Stromal cell of bone marrow (primary cell): ENCODE measurements around the gene POLR1F.
"Not testable (repeated sequence)": the region's sequence is repeated elsewhere in the genome, so short reads cannot be mapped to it uniquely, and the experiment has no call there.

ENCODE experiments used
- DNase-seq: peaks from one replicate; pipeline ENCODE4 v3.0.0-alpha.2; 2012; ENCODE audit warnings: low read depth

POLR1F gene

GRCh38 chr7:19708397-19709248, at the start of gene POLR1F:
Gene POLR1F (minus strand): TSS chr7:19709037. CDS start chr7:19709016, 21 bp downstream.
- DNase-seq, result peak; percentile 92

- DNase-seq, result peak; percentile 14
Measured at GRCh38 chr7:19754521-19755116, 45.8 kb upstream of the POLR1F start.

DNA sequence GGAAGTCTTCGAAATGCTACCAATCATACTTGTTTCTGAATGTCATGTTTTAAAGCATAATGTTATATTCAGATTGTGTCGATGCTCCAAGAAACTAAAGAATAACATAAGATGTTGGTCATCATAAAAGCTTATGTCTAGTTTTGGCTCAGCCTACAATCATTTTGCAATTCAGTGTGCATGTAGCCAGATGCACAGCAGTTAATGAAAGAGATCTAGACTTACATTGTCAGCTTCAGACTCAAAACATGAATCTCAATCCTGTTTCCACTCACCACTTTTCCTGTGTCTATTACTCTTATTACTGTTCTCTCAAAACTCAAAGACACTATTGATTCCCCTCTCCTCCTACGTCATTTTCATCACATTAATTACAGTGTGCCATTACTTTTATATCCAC, 43.2 kb upstream of the POLR1F start:
- no peak for DNase-seq

DNA sequence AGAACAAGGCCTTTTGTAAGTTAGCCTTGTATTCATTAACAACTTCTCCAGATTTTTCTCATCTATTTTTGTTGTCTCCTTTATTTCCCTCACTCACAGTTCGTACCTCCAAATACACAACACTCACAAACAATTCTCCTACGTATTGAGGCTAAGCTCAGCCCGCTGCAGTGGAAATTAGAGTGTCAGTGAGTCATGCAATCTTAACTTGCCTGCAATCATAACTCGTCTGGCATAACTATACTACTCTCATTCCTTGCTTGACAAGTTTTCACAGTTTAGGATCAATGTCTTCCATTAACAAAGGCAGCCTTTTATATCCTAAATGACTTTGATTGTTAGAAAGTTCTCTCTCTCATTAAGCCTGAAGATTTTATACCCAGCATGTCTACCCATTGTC, 40.8 kb upstream of the POLR1F start:
- DNase-seq, result no peak

DNA sequence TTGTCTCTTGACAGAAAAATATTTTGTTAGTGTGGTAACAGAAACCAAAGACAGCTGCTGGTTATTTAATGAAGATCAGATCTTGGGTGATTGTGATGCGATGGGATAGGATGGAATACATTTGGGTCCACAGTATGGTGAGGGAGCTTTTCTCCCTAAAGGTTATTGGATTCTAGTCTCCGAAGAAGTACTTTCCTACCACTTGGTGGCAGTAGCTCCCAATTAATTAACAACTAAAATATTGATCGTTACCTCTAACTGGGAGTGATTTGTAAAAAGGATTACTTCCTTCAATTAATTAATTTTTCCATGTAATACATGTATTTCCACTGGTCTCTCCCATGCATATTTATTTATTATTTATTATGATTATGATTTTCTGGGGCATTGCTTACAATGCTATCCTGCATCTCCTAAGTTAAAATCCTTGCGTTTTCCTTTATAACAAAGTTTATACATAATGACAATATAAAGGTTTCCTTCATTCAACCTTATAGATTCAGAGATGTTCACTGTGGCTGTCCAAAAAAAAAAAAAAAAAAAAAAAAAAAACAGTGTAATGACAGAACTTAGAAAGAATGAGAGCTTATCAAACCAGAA, 39.0 kb upstream of the POLR1F start:
- peak; percentile 26 for DNase-seq

DNA sequence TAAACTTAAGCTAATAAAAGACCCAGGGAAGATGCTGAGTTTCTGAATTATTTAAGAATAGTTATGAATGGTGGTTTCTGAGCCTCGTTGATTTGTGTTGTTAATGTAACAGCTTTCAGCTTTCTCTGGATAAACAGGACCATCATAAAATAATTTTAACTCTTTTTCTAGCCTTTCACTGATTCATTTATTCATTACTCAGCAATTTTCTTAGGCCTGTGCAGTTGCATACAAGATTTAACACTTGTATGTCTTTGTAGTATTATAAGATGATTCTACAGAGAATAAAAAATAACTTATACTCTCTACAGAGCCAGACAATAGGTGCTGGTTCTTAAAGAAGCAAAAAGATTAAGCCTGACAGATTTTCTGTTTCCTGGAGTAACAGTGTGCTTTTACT, 35.2 kb upstream of the POLR1F start:
- no peak for DNase-seq

DNA sequence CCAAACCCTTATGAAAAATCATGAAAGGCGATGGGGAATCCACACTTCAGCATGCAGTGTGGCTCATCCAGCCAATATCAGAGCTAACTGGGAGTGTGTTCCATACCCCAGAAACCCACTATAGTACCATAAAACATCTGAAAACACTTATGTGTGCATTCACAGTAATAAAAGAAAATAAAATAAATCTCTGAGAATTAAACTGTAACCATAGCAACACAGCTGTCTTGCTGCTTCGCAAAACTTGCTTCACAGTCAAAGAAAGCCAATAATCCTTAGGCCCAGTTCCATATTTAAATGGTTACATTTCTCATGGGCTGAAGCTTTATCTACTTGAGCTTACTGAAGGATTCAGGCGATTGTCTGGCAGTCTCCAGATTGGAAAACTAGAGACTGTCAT, 19.9 kb upstream of the POLR1F start:
- no peak for DNase-seq

GRCh38 chr7:19725770-19726169, 16.9 kb upstream of the POLR1F start:
- DNase-seq, result no peak

- no peak for DNase-seq
Measured at GRCh38 chr7:19715499-19715898, 6.7 kb upstream of the POLR1F start.

GRCh38 chr7:19713676-19714075, 4.8 kb upstream of the POLR1F start:
- DNase-seq, result peak; percentile 29

DNA sequence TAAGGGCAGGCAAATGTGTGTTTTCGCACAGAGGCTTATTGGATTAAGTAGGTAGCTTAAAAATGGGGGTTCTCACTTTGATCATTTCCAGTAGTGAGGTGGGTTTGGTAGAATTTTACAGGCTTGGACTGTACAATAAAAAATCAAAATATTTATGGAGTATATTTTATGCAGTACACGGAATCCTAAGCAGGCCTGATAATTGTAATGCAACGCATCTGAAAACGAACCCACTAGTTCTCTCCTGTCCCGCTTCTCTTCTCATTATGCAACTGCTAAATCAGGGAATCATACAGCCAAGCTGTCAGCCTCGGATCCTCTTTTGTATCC, 377 bp upstream of the POLR1F start:
- DNase-seq, result no peak

DNA sequence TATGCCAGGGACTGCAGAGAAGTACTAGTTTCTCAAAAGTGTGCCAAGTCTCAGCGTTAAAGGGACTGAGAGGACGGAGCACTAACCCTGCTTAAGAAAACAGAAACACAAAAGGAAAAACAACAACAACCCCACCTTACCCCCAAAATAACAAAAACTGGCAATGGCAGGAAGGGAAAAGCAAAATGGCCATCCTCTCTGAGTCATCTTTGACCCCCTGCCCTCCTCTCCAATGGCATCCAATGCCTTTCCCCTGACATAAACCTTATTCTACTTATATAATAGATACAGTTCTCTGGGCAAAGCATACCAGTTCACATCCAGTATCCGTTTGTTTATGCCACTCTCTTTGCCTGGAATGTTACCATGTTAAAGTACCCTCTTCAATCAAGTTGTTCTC, 1.6 kb downstream of the POLR1F start:
- no peak for DNase-seq

DNA sequence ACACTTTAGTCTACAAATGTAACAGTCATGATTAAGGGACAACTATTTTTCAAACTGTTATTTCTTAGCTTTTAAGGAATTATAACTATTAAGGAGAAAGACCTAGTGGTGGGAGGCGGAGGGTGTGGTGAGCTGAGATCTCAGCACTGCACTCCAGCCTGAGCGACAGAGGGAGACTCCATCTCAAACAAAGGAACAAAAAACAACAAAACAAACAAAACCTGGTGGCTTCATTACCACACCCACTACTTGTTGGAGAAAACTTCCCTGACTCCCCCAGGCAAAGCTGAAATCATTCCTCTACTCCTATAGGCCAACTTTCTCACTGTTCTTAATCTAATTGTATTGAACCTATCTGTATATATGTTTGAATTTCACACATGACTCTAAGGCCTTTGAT, 3.2 kb downstream of the POLR1F start:
- DNase-seq, result no peak

DNA sequence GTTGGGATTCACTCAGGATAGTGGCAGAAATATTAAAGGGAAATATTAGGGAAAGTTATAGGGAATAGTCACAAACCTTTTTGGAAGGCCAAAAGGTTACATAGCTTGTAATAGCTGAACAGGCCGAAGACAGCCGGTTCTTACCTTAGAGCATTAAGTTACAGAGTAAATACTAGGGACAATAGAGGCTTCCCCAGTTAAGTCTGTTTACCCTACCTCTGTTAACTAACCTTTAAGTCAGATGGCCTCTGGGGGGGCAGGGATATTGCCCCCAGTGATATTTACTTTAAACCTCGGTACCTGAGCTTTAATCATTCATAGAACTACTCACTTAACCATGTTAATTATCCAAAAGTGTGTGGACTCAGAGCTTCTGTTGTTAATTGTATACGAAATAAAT, 7.4 kb downstream of the POLR1F start:
- no peak for DNase-seq

DNA sequence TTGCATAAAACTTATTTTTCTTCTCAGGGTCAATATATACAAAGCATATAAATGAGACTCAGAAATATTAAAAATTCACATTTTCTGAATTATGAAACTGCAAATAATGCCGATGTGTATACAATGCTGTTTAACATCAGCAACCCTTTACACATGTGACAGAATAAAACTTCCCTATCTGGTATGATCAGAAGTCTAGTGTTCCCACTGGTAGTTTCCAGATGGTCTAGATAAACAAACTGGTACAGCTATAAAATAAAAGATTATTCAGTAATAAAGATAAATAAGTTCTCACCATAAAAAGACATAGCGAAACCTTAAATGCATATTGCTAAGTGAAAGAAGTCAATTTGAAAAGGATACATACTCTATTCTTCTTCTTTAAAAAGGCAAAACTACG, 7.9 kb downstream of the POLR1F start:
- DNase-seq, result no peak

DNA sequence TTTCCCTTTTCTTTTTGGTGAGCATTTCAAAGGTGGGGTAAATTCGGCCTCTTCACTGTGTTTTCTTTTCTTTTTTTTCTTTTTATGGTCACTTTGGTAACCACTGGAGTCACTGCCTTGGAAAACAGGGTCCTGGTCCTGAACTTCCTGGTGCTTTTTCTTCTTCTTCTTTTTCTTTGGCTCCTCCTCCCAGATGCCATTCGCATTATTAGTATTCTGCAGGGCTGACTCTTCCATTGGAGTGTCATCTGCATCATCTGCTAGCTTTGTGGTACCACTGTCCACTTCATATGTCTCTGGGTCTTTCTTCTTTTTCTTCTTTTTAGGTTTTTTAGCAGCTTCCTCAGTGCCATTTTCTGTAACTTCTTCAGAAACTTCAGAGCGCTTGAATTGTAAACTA, 10.5 kb downstream of the POLR1F start:
- DNase-seq, result no peak

DNA sequence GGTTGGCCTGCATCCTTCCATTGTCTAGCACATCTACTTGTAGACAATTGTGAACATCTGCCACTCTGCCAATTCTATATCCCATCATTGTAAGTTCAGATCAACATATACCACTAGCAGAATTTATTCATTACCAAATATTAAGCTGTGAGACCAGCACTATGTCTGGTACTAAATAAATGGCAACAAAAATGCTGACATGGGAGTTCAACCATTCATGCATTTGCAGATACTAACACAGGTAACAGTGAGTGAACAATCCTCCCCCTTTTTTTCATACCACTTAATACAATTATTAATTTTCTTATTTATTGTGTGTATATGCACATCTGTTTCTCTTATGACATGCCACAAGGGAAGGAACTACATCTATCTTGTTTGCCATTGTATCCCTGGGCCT, 11.9 kb downstream of the POLR1F start:
- no peak for DNase-seq

DNA sequence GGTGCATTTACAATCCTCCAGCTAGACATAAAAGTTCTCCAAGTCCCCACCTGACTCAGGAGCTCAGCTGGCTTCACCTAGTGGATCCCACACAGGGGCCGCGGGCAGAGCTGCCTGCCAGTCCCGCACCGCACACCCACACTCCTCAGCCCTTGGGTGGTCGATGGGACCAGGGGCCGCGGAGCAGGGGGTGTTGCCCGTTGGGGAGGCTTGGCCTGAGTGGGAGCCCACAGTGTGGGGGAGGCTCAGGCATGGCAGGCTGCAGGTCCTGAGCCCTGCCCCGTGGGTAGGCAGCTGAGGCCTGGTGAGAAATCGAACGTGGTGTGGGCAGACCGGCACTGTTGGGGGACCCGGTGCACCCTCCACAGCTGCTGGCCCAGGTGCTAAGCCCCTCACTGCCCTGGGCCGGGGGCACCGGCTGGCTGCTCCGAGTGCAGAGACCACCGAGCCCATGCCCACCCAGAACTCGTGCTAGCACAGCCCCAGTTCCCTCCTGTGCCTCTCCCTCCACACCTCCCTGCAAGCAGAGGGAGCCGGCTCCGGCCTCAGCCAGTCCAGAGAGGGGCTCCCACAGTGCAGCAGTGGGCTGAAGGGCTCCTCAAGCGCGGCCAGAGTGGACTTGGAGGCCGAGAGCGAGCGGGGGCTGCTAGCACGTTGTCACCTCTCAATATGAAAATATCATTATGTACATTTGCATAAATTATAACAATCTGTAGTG, 16.6 kb downstream of the POLR1F start:
- DNase-seq, result no peak

DNA sequence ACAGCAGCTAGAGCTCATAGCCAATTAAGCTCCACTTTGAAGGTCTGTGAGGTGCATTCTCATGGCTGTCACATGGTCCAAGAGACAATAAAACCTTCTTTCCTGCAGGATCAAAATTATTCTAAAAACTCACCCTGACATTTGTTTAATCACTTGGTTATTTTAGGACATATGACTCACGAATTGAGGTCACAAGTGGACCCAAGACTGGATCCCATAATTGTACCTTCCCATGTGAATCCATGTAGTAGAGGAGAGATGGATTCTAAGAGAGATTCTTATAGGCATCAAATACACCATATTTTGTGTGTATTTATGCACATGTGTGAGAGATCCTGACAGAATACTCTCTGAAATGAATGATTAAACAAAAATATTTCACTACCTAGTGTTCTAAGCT, 18.1 kb downstream of the POLR1F start:
- DNase-seq, result no peak

DNA sequence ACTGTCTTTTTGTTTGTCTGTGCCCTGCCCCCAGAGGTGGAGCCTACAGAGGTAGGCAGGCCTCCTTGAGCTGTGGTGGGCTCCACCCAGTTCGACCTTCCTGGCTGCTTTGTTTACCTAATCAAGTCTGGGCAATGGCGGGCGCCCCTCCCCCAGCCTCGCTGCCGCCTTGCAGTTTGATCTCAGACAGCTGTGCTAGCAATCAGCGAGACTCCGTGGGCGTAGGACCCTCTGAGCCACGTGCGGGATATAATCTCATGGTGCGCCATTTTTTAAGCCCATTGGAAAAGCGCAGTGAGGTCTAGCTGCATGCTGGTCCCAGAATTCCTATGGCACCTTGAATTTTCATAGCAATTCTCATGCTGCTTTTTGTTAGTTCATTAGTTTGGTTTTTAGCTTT, 19.7 kb downstream of the POLR1F start:
- not testable (repeated sequence) for DNase-seq

DNA sequence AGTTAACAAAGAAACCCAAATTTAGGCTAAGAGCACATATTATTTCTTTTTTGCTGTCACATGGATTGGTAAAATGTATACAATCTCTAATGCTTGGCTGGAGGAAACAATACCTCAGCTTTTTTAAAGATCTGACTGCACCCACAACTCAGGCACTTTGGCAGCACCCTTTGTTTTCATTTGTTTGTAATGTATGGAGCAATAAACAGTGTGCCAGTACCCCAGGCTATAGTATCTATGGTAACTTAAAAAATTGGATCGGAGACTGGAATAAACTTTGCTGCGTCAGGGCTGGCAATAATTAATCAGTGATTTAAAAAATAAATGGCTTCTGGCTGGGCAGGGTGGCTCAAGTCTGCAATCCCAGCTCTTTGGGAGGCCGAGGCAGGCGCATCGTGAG, 27.2 kb downstream of the POLR1F start:
- DNase-seq, result no peak

GRCh38 chr7:19677180-19677579, 31.7 kb downstream of the POLR1F start:
- no peak for DNase-seq

- no peak for DNase-seq
Measured at GRCh38 chr7:19675816-19676215, 33.0 kb downstream of the POLR1F start.
